ENCODE measurements around the gene DCHS2.

Gene DCHS2

GRCh38 chr4:154471526-154472331 lies 19.9 kb downstream of the DCHS2 start:
- H3K4me1 Mint-ChIP-seq, result no peaks in the 10 kb centered on the region
- H3K27ac Mint-ChIP-seq, result no peak overlapping the region
- no peaks in the 10 kb centered on the region for H3K9me3 Mint-ChIP-seq
- DNase-seq (ENCODE audit: low spot score in 2 of 2) (no peak), ATAC-seq (no peak)
- no peak overlapping the region for H3K4me3 Mint-ChIP-seq
- H3K36me3 Mint-ChIP-seq, result no peaks in the 10 kb centered on the region

GRCh38 chr4:154471032-154471431 lies 20.6 kb downstream of the DCHS2 start:
- Mint-ChIP-seq H3K36me3 (no peaks in the 10 kb centered on the region), H3K4me1 (no peaks in the 10 kb centered on the region), H3K27ac (no peak overlapping the region), H3K4me3 (no peak overlapping the region), H3K9me3 (no peaks in the 10 kb centered on the region)
- DNase-seq (ENCODE audit: low spot score in 2 of 2) (no peak), ATAC-seq (no peak)

GRCh38 chr4:154467886-154468285 lies 23.7 kb downstream of the DCHS2 start:
- no peaks in the 10 kb centered on the region for H3K9me3 Mint-ChIP-seq
- H3K4me1 Mint-ChIP-seq, result no peaks in the 10 kb centered on the region
- ATAC-seq, result no peak
- no peak for DNase-seq (ENCODE audit: low spot score in 2 of 2)
- no peak overlapping the region for H3K4me3 Mint-ChIP-seq
- no peak overlapping the region for H3K27ac Mint-ChIP-seq
- H3K36me3 Mint-ChIP-seq, result no peaks in the 10 kb centered on the region

GRCh38 chr4:154466336-154466735 lies 25.3 kb downstream of the DCHS2 start:
- no peak for ATAC-seq
- H3K4me1 Mint-ChIP-seq, result no peaks in the 10 kb centered on the region
- DNase-seq (ENCODE audit: low spot score in 2 of 2), result no peak

GRCh38 chr4:154465085-154465484 lies 26.5 kb downstream of the DCHS2 start:
- H3K27ac Mint-ChIP-seq, result no peak overlapping the region
- no peak for ATAC-seq
- no peaks in the 10 kb centered on the region for H3K9me3 Mint-ChIP-seq
- no peaks in the 10 kb centered on the region for H3K36me3 Mint-ChIP-seq
- H3K4me1 Mint-ChIP-seq, result no peaks in the 10 kb centered on the region
- H3K4me3 Mint-ChIP-seq, result no peak overlapping the region
- no peak for DNase-seq (ENCODE audit: low spot score in 2 of 2)

More at GRCh38 chr4:154466336-154466735, 25.3 kb downstream of the DCHS2 start:
- no peaks in the 10 kb centered on the region for H3K36me3 Mint-ChIP-seq
- no peak overlapping the region for H3K4me3 Mint-ChIP-seq
- H3K9me3 Mint-ChIP-seq, result no peaks in the 10 kb centered on the region
- H3K27ac Mint-ChIP-seq, result no peak overlapping the region

GRCh38 chr4:154464654-154465053 lies 26.9 kb downstream of the DCHS2 start:
- ATAC-seq (no peak), DNase-seq (ENCODE audit: low spot score in 2 of 2) (no peak)
- H3K27ac Mint-ChIP-seq, result no peak overlapping the region
- H3K9me3 Mint-ChIP-seq, result no peaks in the 10 kb centered on the region
- H3K36me3 Mint-ChIP-seq, result no peaks in the 10 kb centered on the region
- no peaks in the 10 kb centered on the region for H3K4me1 Mint-ChIP-seq
- H3K4me3 Mint-ChIP-seq, result no peak overlapping the region

- Mint-ChIP-seq H3K9me3 (no peaks in the 10 kb centered on the region), H3K27ac (no peak overlapping the region), H3K4me3 (no peak overlapping the region), H3K4me1 (no peaks in the 10 kb centered on the region), H3K36me3 (no peaks in the 10 kb centered on the region)
- DNase-seq (ENCODE audit: low spot score in 2 of 2) (no peak), ATAC-seq (no peak)
These were observed 29.4 kb downstream of the DCHS2 start for GRCh38 chr4:154462081-154462810.

GRCh38 chr4:154457471-154457870 lies 34.1 kb downstream of the DCHS2 start:
- Mint-ChIP-seq H3K9me3 (no peaks in the 10 kb centered on the region), H3K4me3 (no peak overlapping the region), H3K36me3 (no peaks in the 10 kb centered on the region), H3K27ac (no peak overlapping the region), H3K4me1 (no peaks in the 10 kb centered on the region)
- no peak for ATAC-seq
- no peak for DNase-seq (ENCODE audit: low spot score in 2 of 2)

GRCh38 chr4:154456889-154457288 lies 34.7 kb downstream of the DCHS2 start:
- ATAC-seq (no peak), DNase-seq (ENCODE audit: low spot score in 2 of 2) (no peak)
- H3K9me3 Mint-ChIP-seq, result no peaks in the 10 kb centered on the region
- no peak overlapping the region for H3K4me3 Mint-ChIP-seq
- H3K36me3 Mint-ChIP-seq, result no peaks in the 10 kb centered on the region
- no peaks in the 10 kb centered on the region for H3K4me1 Mint-ChIP-seq
- H3K27ac Mint-ChIP-seq, result no peak overlapping the region

GRCh38 chr4:154456240-154456639 lies 35.4 kb downstream of the DCHS2 start:
- no peak overlapping the region for H3K27ac Mint-ChIP-seq
- no peaks in the 10 kb centered on the region for H3K9me3 Mint-ChIP-seq
- H3K4me1 Mint-ChIP-seq, result no peaks in the 10 kb centered on the region
- H3K36me3 Mint-ChIP-seq, result no peaks in the 10 kb centered on the region
- ATAC-seq (no peak), DNase-seq (ENCODE audit: low spot score in 2 of 2) (no peak)
- H3K4me3 Mint-ChIP-seq, result no peak overlapping the region

- no peaks in the 10 kb centered on the region for H3K4me1 Mint-ChIP-seq
- no peak for DNase-seq (ENCODE audit: low spot score in 2 of 2)
- no peak overlapping the region for H3K27ac Mint-ChIP-seq
- H3K36me3 Mint-ChIP-seq, result no peaks in the 10 kb centered on the region
- no peak overlapping the region for H3K4me3 Mint-ChIP-seq
- H3K9me3 Mint-ChIP-seq, result no peaks in the 10 kb centered on the region
- ATAC-seq, result no peak
These were observed 36.5 kb downstream of the DCHS2 start for GRCh38 chr4:154455111-154455510.

- DNase-seq (ENCODE audit: low spot score in 2 of 2) (no peak), ATAC-seq (no peak)
- no peak overlapping the region for H3K4me3 Mint-ChIP-seq
- no peaks in the 10 kb centered on the region for H3K4me1 Mint-ChIP-seq
- H3K36me3 Mint-ChIP-seq, result no peaks in the 10 kb centered on the region
- no peak overlapping the region for H3K27ac Mint-ChIP-seq
- H3K9me3 Mint-ChIP-seq, result no peaks in the 10 kb centered on the region
These were observed 36.9 kb downstream of the DCHS2 start for GRCh38 chr4:154454710-154455109.

GRCh38 chr4:154452798-154453346 lies 38.7 kb downstream of the DCHS2 start:
- DNase-seq (ENCODE audit: low spot score in 2 of 2), result no peak
- no peaks in the 10 kb centered on the region for H3K4me1 Mint-ChIP-seq
- no peaks in the 10 kb centered on the region for H3K36me3 Mint-ChIP-seq
- no peak for ATAC-seq
- H3K27ac Mint-ChIP-seq, result no peak overlapping the region
- no peaks in the 10 kb centered on the region for H3K9me3 Mint-ChIP-seq
- H3K4me3 Mint-ChIP-seq, result no peak overlapping the region

- Mint-ChIP-seq H3K4me1 (no peaks in the 10 kb centered on the region), H3K27ac (no peak overlapping the region), H3K9me3 (no peaks in the 10 kb centered on the region), H3K4me3 (no peak overlapping the region), H3K36me3 (no peaks in the 10 kb centered on the region)
- DNase-seq (ENCODE audit: low spot score in 2 of 2) (no peak), ATAC-seq (no peak)
These were observed 40.6 kb downstream of the DCHS2 start for GRCh38 chr4:154450966-154451365.

GRCh38 chr4:154444958-154445357 lies 46.6 kb downstream of the DCHS2 start:
- H3K9me3 Mint-ChIP-seq, result no peaks in the 10 kb centered on the region
- no peak for ATAC-seq
- H3K4me1 Mint-ChIP-seq, result no peaks in the 10 kb centered on the region
- H3K36me3 Mint-ChIP-seq, result no peaks in the 10 kb centered on the region
- no peak overlapping the region for H3K27ac Mint-ChIP-seq
- DNase-seq (ENCODE audit: low spot score in 2 of 2), result no peak
- H3K4me3 Mint-ChIP-seq, result no peak overlapping the region

- no peak for DNase-seq (ENCODE audit: low spot score in 2 of 2)
- Mint-ChIP-seq H3K36me3 (no peaks in the 10 kb centered on the region), H3K4me3 (no peak overlapping the region), H3K27ac (no peak overlapping the region), H3K4me1 (no peaks in the 10 kb centered on the region), H3K9me3 (no peaks in the 10 kb centered on the region)
- no peak for ATAC-seq
These were observed 49.6 kb downstream of the DCHS2 start for GRCh38 chr4:154441982-154442381.
